Measurements from ENCODE around the gene FAF2. TPM values are rescaled to one million over a fixed set of nuclear protein-coding genes. Genes with fewer than 3 reads are reported as not detected.

Gene FAF2
- total RNA-seq, 1 experiment from 2014 or later: 45.9 TPM

DNA sequence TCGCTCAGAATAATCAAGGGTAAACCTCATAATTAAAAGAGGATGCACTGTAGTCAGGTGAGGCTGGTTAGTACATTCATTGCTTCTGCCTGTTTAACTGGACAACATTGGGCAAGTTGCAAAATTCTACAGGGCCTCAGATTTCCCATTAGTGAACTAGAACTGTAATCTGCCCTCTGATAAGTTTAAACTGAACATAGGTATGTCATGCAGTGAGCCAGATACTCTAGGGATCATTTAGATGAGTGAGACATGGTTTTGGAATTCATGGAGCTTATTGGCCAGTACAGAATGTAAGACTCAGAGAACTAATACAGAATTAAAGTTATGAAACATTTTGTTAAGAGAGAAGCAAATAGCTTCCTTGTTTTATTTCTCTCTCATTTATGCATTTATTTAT is 53.1 kb downstream of the FAF2 start:
- DNase-seq (ENCODE audit: low read depth): no peak

DNA sequence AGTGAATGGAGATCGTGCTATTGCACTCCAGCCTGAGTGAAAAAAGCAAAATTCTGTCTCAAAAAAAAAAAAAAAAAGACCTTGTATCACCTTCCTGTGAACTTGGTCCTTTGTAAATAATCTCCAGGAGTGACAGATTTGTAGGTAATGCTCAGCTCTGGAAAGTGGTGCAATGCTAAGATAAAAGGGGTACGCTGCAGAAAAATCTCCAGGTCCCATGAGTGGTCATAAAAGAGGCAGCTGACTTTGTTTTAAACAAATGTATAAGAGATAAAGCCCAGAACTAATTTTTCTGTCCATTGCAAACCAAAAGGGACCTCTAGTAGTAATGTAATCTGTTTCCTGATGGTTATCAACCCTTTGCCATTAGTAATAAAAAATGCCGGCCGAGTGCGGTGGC is 55.3 kb downstream of the FAF2 start:
- no peak for DNase-seq (ENCODE audit: low read depth)

DNA sequence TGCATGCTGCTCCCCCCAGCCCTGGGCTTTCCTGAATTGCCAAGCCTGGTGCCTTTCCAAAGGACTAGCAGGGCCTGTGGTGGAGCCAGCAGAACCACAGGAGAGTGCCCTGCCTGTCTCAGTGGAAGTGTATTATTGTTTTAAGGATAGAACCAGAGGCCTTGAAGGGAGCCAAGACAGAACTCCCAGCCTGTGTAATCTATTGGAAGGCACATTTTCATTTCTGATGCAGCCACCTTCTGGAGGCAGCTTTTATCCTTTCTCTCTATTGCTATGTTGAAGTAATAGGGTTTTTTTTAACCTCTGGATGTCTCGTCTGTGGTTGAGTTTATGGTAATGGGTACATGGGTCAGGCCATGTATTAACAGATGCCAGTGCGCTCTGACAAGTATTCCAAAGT is 59.7 kb downstream of the FAF2 start:
- no peak for DNase-seq (ENCODE audit: low read depth)

DNA sequence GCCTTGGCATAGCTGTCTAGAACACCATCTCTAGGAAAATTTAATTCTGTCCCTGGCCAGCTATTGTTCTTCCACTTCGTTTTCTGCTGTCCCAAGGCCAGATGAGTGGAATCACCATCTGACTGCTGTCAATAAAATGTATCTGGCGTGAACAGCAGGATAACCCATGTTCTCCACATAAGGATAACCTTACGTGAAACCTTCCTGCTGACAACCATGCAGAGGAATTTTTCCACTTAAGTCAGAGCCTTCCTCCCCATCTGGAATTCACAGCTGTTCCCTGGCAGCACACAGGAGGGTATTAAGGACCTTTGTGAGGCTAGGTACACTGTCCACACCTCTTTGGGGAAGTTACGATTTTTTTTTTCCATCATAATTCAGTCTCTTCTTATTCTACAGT is 60.4 kb downstream of the FAF2 start:
- DNase-seq (ENCODE audit: low read depth): no peak

DNA sequence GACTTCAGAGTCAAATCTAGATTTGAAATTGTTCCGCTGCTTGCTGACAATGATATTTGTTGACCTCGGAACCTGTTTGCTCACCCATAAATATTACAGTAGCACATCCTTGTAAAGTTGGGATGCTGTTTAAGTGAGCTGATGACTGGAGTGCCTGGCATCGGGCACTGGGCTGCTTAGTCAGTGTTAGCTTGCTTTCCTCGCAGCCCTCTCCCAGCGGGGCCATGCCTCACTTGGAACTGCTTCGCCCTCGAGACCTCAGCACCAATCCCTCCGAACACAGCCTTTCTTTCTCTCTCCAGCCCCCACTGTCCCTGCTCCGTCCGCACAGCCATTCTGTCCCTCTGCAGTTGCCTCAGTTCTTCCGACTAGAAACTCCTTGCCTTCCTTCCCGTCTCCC is 65.6 kb downstream of the FAF2 start:
- DNase-seq (ENCODE audit: low read depth): no peak

DNA sequence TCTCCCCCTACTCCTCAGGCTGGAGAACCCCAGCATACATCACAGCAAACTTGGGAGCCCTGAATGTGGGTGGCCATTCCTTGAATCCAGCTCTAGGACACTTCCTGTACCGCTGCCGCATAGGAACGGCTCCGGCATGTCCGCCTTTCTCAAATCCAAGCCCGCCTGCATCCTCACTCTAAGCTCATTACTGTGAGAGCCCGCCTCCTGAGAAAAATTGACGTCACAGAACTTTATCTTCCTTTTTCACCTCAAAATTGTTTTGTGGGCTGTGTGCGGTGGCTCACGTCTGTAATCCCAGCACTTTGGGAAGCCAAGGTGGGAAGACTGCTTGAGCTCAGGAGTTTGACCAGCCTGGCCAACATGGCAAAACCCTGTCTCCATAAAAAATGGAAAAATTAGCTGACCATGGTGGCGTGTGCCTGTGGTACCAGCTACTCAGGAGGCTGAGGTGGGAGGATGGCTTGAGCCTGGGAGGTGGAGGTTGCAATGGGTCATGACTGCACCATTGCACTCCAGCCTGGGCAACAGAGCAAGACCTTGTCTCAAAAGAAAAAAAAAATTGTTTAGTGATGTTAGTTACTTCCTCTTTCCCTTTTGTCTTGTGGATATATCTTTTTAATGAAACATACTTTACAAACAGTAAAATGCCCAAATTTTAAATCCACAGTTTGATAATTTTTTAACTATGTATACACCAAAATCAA is 66.2 kb downstream of the FAF2 start:
- peak; percentile 31 for DNase-seq (ENCODE audit: low read depth)

DNA sequence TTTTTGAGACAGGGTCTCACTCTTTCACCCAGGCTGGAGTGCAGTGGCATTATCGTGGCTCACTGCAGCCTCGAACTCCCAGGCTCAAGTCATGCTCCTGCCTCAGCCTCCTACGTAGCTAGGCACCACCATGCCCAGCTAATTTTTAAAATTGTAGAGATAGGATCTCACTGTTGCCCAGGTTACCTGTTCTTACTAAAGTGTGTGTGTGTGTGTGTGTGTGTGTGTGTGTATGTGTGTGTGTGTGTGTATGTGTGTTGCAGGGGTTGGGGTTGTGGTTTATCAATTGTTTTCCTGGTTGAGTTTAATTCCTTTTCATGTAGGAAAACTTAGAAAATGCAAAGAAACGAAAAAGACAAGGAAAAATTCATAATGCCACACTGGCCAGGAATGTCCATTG is 67.2 kb downstream of the FAF2 start:
- no peak for DNase-seq (ENCODE audit: low read depth)

DNA sequence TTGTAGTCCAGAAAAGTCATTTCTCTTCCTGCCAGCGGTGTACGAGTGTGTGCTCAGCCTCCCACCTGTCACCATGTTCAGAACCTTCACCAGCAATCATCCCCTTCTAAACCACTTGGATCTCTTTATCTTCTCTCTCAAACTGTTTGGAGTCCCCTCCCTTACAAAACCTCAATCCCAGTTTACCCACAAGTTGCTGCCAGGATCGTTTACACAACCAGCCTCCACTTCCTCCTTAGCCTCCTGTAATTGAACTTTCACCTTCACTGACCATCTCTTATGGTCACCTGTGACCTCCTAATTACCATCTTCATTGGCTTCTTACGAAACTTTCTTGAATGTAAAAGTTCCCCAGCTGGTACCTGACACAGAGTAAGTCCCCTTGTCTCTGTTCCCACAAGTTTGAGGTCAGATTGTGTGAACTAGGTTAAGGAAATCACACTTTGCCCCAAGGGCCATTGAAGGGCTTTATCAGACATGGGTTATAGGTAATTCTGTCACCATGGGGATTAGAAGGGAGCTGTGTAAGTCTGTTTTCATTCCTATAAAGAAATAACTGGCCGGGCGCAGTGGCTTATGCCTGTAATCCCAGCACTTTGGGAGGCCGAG is 69.0 kb downstream of the FAF2 start:
- no peak for DNase-seq (ENCODE audit: low read depth)

DNA sequence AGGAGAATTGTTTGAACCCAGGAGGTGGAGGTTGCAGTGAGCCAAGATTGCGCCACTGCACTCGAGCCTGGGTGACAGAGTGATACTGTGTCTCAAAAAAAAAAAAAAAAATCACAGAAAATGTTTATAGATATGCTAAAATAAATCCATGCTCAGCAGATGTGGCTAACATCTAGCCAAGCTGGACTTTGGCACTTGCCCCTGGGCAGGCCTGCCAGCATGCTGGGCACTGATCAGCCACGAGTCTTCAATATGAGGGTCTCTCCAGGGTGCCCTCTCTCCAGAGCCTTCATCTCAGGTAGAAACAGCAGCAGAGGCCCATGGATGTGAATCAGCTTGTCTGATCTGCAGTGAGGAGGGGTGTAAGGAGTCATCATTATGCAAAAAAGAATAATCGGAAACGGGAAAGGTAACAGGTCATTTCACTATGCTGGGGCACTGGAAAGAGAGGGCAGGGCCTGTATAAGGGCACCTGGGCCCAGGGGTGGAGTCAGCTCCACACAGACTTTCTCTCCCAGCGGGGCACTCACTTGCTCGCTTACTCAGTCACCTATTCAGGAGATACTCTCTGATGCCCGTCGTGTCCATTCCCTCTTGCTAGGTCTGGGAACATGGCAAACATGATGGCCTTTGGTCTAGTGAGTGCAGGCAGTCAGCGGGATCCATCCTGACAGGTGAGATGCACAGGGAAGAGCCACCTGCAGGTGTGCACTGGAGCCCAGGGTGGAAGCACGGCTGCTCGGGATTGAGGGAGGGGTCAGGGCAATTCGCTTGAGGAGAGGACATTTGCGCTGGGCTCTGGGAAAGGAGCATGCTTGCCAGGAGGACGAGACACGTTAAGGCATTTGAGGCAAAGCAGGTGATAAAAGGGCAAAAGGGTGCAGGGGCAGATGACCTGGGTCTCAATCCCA is 71.9 kb downstream of the FAF2 start:
- no peak for DNase-seq (ENCODE audit: low read depth)

DNA sequence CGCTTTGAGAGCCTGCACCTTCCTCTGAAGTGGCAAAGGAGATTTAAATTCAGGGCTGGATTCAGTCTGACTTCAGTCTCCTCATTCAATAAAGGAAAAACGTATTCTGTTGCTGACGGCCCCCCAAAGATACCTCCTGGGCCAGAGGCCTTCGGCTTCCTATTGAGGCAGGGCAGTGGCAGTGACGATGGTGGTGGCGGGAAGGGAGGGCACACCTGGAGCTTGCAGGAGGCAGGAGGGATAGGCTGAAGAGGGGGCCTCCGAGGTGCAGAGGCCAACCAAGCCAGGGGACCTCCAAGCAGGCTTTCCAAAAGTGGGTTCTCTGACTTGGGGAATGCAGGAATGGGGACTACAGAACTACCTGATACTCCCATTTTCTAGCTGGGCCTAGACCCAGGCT is 73.1 kb downstream of the FAF2 start:
- DNase-seq (ENCODE audit: low read depth): no peak

DNA sequence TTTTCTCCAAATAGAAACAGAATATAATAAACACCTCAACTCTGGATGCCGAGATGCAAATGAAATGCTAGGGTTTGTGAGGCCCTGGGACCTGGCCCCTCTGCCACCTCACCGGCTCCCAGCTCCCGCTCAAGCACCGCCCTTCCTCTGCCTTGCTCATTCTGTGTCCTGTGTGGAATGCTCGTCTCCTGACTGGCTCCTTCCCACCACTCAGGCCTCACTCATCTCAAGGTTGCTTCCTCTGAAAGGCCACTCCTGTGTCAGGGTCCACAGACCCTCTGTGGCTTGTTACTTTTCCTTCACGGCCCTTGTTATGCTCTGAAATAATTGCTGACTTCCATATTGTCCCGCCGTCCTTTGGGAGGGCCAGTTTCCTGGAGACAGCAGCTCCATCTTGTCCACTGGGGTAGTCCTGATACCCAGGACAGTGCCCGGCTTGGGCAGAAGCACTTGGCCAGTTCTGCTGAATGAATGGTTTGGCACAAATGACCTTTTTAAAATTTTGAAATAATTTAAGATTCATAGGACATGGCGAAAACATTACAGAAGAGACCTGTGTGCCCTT is 73.6 kb downstream of the FAF2 start:
- DNase-seq (ENCODE audit: low read depth): no peak

DNA sequence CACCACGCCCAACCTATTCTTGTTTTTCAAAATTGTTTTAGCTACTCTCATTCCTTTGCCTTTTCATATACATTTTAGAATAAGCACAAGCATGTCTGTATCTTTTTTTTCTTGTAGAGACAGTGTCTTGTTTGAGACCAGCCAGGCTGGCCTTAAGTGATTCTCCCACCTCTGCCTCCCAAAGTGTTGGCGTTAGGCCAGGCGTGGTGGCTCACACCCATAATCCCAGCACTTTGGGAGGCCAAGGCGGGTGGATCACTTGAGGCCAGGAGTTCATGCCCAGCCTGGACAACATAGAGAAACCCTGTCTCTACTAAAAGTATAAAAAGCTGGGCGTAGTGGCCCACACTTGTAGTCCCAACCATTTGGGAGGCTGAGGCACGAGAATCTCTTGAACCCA is 76.0 kb downstream of the FAF2 start:
- DNase-seq (ENCODE audit: low read depth): no peak

DNA sequence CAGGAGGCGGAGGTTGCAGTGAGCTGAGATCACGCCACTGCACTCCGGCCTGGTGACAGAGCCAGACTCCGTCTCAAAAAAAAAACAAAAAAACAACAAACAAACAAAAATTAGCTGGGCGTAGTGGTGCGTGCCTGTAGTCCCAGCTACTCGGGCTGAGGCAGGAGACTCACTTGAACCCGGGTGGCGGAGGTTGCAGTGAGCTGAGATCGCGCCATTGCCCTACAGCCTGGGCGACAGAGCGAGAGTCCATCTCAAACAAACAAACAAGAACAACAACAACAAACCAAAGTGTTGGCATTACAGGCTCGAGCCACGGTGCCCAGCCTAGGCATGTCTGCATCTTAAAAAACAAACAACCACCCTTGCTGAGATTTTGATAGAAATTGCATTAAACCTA is 76.8 kb downstream of the FAF2 start:
- no peak for DNase-seq (ENCODE audit: low read depth)

DNA sequence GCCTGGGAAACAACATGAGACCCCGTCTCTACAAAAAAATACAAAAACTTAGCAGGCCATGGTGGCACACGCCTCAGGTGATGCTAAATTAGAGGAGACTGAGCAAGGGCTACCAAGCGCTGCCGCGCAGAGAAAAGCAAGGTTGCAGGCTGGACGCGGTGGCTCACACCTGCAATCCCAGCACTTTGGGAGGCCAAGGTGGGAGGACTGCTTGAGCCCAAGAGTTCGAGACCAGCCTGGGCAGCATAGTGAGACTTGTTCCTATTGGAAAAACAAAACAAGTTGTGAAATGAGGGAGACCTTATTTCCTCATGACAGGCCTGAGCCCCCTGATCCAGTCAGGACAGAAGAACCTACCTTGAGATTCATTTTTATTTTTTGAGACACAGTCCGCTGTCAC is 77.5 kb downstream of the FAF2 start:
- DNase-seq (ENCODE audit: low read depth): no peak

DNA sequence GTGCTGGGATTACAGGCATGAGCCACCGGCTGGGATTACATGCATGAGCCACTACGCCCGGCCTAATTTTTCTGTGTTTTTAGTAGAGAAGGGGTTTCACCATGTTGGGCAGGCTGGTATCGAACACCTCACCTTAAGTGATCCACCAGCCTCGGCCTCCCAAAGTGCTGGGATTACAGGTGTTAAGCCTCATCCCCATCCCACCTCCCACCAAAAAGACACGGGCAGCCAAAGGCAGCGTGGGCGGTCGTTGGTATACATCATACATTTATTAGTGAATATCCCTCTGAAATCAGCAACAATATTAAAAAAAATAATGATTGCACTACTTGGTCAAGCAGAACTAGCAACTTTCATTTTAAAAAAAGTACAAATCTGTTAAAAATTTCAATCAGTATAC is 78.3 kb downstream of the FAF2 start:
- DNase-seq (ENCODE audit: low read depth): no peak

DNA sequence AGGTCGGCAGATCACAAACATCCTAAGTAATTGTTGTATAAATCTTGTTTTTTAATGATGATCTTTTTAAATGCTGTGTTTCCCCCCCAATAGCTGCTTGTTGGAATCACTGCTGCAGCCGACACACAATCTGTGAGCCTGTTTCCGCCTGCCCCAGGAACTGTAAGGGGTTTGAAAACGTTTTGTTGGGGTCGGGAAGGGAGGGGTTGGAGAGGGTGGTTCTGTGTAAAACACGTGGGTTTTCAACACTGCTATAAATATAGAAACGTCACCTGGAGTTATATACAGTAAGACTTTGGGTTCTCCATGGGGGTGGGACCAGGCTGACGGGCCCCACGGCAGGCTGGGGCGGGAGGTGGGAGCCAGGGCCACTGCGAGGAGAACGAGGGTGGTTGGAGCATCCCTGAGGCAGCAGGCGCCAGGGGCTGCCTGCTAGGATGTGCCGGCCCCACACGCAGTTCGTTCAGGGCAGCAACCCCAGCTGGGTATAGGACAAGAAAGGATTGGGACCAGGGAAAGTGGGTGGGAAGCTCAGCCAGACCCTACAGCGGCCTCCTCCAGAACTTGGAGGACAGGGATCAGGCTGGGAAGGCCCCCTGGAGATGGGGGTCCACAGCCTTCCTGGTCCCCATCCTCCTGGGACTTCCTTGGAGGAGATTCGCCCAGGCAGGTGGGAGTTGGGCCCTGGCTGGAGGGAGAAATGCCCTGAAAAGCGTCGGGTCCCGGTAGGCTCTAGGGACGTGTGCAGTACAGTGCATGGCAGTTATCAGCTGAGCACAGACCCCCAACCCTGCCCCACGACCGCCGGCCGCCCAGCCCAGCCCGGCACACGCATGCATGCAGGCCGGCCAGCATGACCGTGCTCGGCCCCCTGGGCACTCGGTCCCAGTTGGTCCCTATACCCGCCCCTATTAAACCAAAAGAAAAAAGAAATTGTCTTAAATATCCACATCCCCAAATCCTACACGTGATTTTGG is 79.3 kb downstream of the FAF2 start:
- DNase-seq (ENCODE audit: low read depth): no peak

DNA sequence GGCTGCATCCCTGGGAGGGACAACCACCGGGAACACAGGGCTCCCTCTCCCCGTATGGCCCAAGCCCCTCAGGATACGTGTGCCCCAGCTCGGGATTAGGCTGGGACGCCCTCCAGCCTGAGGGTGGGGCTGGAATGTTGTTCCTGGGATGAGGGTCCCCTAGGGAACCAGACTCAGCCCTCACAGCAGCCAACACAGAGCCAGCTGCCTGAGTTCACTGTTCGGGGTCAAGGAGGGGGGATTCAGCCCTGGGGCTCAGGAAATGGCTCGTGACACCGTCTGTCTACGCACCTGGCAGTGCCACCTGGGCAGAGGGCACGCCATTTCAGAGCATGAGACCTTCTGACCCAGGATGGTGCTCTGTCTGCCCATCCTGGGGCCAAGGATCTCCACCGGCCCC is 80.1 kb downstream of the FAF2 start:
- no peak for DNase-seq (ENCODE audit: low read depth)

DNA sequence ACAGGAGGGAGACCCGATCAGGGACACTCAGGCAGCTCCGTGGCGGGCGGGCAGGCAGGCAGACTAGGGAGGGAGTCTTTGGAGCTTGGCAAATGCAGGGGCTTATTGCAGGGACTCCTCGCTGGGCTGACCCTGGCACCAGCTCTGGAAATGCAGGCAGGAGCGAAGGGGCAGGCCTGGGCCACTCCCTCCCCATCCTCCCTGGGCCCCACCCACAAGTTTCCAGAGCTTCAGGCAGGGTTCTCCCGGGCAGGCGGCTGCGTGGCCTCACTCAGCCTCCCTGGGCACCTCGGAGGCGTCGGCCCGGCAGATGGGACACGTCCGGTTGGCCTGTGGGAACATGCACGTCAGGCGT is 80.6 kb downstream of the FAF2 start:
- no peak for DNase-seq (ENCODE audit: low read depth)

DNA sequence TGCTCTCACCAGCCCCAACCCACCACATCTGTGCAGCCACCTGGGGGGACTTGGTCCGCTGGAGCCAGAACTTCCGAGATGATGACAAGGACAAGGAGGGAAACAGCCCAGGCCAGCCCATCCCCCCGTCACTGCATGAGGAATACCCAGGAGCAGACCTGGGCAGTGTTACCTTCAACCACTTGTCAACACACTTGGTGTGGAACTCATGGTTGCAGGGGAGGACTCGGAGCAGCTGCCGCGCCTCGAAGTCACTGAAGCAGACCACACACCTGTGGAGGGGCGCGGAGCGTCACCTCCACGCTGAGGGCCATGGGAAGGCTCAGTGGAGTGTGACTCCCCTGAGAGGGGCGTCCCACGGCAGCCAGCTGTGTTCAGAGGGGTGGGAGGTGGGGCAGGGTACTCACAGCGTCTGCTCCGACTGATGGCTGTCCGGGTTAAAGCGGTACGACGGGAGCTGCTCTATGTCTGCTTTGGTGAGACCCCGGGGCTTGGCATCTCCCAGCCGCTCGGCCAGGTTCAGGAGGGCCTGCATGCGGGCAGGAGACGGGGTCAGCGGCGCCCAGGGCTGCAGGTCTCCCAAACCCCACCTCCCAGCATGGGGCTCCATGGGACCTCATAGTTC is 81.0 kb downstream of the FAF2 start:
- no peak for DNase-seq (ENCODE audit: low read depth)

DNA sequence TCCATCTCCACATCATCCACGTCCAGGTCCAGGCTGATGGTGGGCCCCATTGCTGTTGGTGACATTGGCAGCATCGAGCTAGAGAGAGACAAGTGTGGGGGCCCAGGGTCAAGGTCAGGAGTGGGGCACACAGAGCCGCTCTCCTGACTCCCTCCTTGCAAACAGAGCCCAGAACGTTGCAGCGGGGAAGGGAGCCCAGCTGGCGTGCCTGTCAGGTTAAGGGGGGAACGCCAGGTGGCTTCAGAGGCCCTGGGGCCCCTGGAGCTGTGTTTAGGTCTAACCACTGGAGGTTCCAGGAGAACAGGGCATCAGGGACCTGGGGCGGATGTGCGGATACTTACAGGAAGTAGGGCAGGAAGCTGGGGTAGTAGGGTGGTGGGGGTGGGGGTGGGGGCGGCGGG is 81.6 kb downstream of the FAF2 start:
- no peak for DNase-seq (ENCODE audit: low read depth)

DNA sequence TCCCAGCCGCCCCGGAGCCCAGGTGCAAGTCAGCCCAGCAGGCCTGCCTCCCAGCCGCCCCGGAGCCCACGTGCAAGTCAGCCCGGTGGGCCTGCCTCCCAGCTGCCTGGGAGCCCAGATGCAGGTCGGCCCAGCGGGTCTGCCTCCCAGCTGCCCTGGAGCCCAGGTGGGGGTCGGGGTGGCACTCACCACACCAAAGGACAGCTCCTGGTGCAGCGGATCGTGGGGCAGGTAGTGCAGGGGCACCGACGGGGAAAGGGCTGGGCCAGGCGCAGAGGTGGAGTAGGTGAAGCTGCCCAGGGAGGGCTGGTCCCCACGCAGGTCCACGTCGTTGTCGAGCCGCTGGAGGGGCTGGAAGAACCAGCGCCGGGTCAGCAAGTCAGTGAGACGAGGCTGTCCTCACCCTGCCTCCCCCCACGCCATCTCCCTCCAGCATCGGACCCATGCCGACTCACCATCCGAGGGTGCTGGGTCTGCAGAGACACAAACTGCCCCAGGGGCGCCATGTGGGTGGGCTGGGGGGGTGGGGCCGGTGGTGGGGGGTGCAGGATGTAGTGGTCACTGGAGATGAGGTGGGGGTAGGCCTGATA is 82.3 kb downstream of the FAF2 start:
- DNase-seq (ENCODE audit: low read depth): no peak

Data from Daoy (cell line).